ENCODE results near the gene DNM1. TPM values are rescaled to one million over a fixed set of nuclear protein-coding genes. Genes with fewer than 3 reads are reported as not detected.

DNM1 gene
- total RNA-seq, 1 donor = 3.6 TPM

DNA sequence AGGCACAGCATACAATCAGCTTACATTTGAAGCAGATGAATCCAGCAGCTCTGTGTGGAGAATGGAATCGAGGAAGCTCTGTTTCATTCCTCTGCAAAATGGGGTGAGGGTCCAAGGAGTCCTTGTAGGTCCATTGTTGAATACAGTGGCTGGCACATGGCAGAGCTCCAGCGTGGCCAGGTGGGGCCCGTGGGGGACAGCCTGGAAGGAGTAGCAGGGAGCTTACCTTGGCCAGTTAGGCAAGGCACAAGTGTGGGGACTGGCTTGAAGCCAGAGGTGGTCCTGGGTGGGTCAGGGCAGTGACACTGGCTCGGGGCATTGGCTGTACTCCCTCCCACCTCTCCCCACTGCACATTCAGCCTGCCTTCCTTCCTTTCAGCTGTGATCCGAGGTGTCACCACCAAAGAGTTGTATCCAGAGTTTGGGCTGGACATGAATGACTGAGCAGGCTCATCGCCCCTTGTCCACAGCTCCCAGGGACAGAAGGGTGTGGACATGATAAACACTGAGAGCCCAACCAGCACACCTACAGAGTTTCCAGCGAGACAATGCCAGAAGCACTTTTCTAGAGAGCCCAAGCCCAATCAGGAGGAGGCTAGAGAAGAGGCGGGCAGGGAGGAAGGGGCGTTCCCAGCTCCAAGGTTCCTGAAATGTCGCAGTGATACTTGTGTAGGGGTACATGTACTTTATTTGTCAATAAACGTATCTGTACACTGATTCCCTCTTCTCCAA is 85.3 kb downstream of the DNM1 start:
- no peak overlapping the region for H2AFZ ChIP-seq (ENCODE audit: low read length)
- no peak for DNase-seq (ENCODE audit: insufficient read length, low spot score, missing footprints)
- H3K36me3 ChIP-seq (ENCODE audit: insufficient read depth, low read length) = peaks cover 27% of the 10 kb centered on the region
- H4K20me1 ChIP-seq (ENCODE audit: insufficient read depth, low read length) = peaks cover 3% of the 10 kb centered on the region
- no peak overlapping the region for H3K27ac ChIP-seq (ENCODE audit: low read depth, low read length)
- TF ChIP-seq, protein P1, sequence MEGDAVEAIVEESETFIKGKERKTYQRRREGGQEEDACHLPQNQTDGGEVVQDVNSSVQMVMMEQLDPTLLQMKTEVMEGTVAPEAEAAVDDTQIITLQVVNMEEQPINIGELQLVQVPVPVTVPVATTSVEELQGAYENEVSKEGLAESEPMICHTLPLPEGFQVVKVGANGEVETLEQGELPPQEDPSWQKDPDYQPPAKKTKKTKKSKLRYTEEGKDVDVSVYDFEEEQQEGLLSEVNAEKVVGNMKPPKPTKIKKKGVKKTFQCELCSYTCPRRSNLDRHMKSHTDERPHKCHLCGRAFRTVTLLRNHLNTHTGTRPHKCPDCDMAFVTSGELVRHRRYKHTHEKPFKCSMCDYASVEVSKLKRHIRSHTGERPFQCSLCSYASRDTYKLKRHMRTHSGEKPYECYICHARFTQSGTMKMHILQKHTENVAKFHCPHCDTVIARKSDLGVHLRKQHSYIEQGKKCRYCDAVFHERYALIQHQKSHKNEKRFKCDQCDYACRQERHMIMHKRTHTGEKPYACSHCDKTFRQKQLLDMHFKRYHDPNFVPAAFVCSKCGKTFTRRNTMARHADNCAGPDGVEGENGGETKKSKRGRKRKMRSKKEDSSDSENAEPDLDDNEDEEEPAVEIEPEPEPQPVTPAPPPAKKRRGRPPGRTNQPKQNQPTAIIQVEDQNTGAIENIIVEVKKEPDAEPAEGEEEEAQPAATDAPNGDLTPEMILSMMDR (IDR thresholded peaks at IDR 0.05; ENCODE audit: extremely low read depth, low read depth, low read length) = no peak
- no peaks in the 10 kb centered on the region for H3K4me1 ChIP-seq (ENCODE audit: insufficient read depth, low read length)
- H3K4me2 ChIP-seq (ENCODE audit: insufficient read depth, low read length) = no peak overlapping the region
- H3K27me3 ChIP-seq (ENCODE audit: insufficient read depth, low read length) = no peaks in the 10 kb centered on the region
- no peaks in the 10 kb centered on the region for H3K9me3 ChIP-seq (ENCODE audit: low read depth, low read length)
- H3K79me2 ChIP-seq (ENCODE audit: insufficient read depth, low read length) = no peaks in the 10 kb centered on the region
- no peak overlapping the region for H3K4me3 ChIP-seq (ENCODE audit: insufficient read depth, low read length)

DNA sequence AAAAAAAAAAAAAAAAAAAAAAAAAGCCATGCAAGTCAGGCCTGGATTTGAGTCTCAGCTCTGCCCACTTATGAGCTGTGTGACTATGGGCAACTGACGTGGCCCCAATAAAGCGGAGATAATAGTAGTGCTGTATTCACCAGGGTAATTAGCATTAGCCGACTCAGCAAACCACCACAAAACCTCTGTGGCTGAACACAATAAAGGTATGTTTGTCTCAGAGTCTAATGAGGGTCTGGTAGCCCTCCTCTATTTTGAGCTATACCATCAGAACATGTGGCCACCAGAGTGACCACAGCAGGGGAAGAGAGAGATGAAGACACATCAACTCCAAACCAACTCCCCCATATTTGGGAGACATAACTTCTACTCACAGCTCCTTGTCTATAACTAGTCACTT is 88.8 kb downstream of the DNM1 start:
- Histone ChIP-seq H3K4me3 (ENCODE audit: insufficient read depth, low read length) (no peak overlapping the region), H3K79me2 (ENCODE audit: insufficient read depth, low read length) (no peaks in the 10 kb centered on the region), H4K20me1 (ENCODE audit: insufficient read depth, low read length) (peaks cover 3% of the 10 kb centered on the region), H3K4me2 (ENCODE audit: insufficient read depth, low read length) (no peak overlapping the region), H3K27me3 (ENCODE audit: insufficient read depth, low read length) (no peaks in the 10 kb centered on the region), H3K36me3 (ENCODE audit: insufficient read depth, low read length) (peaks cover 10% of the 10 kb centered on the region), H2AFZ (ENCODE audit: low read length) (no peak overlapping the region), H3K9me3 (ENCODE audit: low read depth, low read length) (no peaks in the 10 kb centered on the region), H3K4me1 (ENCODE audit: insufficient read depth, low read length) (peaks cover 11% of the 10 kb centered on the region), H3K27ac (ENCODE audit: low read depth, low read length) (no peak overlapping the region)
- DNase-seq (ENCODE audit: insufficient read length, low spot score, missing footprints) = no peak
- TF ChIP-seq, protein P1 (IDR thresholded peaks at IDR 0.05; ENCODE audit: extremely low read depth, low read depth, low read length) = no peak

DNA sequence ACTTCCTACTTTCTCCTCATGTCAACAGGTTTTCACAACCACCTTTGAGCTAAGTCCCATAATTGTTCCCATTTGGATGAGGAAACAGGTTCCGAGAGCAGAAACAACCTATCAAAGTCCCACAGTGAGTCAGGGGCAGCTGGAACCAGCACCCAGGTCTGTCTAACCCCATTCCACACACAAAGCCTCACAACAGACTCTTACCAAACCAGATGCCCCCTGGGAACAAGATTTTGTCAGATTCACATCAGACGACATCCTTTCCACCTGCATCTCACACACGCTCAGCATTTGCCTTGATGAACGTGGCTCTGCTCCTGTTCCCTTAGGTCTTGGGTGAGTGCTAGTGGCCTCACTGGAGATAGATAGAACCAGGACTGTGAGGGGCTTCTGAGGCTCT is 89.9 kb downstream of the DNM1 start:
- Histone ChIP-seq H3K9me3 (ENCODE audit: low read depth, low read length) (no peaks in the 10 kb centered on the region), H3K79me2 (ENCODE audit: insufficient read depth, low read length) (no peaks in the 10 kb centered on the region), H4K20me1 (ENCODE audit: insufficient read depth, low read length) (peaks cover 3% of the 10 kb centered on the region), H2AFZ (ENCODE audit: low read length) (no peak overlapping the region), H3K4me1 (ENCODE audit: insufficient read depth, low read length) (peaks cover 11% of the 10 kb centered on the region), H3K27ac (ENCODE audit: low read depth, low read length) (no peak overlapping the region), H3K27me3 (ENCODE audit: insufficient read depth, low read length) (no peaks in the 10 kb centered on the region), H3K36me3 (ENCODE audit: insufficient read depth, low read length) (peaks cover 10% of the 10 kb centered on the region), H3K4me2 (ENCODE audit: insufficient read depth, low read length) (no peak overlapping the region), H3K4me3 (ENCODE audit: insufficient read depth, low read length) (no peak overlapping the region)
- TF ChIP-seq, protein P1 (IDR thresholded peaks at IDR 0.05; ENCODE audit: extremely low read depth, low read depth, low read length) = no peak
- DNase-seq (ENCODE audit: insufficient read length, low spot score, missing footprints) = peak; percentile 74

DNA sequence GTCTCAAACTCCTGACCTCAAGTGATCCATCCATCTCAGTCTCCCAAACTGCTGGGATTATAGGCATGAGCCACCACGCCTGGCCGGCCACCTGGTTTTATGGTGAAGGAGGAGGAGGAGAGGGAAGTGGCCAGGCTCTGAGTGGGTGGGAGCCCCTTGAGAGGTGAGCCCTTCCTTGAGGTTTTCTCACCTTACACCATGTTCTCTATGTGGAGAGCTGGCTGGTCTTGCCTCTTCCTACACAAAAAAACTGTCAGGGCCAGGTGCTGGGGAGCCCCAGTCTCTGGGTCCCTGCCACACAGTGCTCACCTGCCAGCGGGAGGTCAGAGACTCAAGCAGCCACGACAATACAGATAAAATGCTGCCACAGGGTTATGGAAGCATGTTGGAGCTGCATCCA is 91.0 kb downstream of the DNM1 start:
- Histone ChIP-seq H2AFZ (ENCODE audit: low read length) (no peak overlapping the region), H3K9me3 (ENCODE audit: low read depth, low read length) (no peaks in the 10 kb centered on the region), H3K36me3 (ENCODE audit: insufficient read depth, low read length) (peaks cover 4% of the 10 kb centered on the region), H3K4me1 (ENCODE audit: insufficient read depth, low read length) (peaks cover 11% of the 10 kb centered on the region), H3K4me2 (ENCODE audit: insufficient read depth, low read length) (no peak overlapping the region), H3K79me2 (ENCODE audit: insufficient read depth, low read length) (no peaks in the 10 kb centered on the region), H4K20me1 (ENCODE audit: insufficient read depth, low read length) (no peaks in the 10 kb centered on the region), H3K27me3 (ENCODE audit: insufficient read depth, low read length) (no peaks in the 10 kb centered on the region), H3K27ac (ENCODE audit: low read depth, low read length) (no peak overlapping the region), H3K4me3 (ENCODE audit: insufficient read depth, low read length) (no peak overlapping the region)
- no peak for DNase-seq (ENCODE audit: insufficient read length, low spot score, missing footprints)
- TF ChIP-seq, protein P1 (IDR thresholded peaks at IDR 0.05; ENCODE audit: extremely low read depth, low read depth, low read length) = no peak
